HL-60 (cell line): Measurements from ENCODE around the gene DCAF15.

Experiments used
- DNase-seq, 2 experiments: peaks; one replicate each; pipeline ENCODE4 v3.0.0-alpha.2; 2010 to 2020; ENCODE audit warnings: low read depth in 1 of 2, low spot score in 1 of 2
- H3K27ac ChIP-seq: fragments of 250-450 bp; sonication (Bioruptor Pico); replicated peaks from 2 replicates; pipeline ENCODE4 v1.5.1; 2020; ENCODE audit warnings: mild to moderate bottlenecking, moderate library complexity
- H3K27me3 ChIP-seq: fragments of 250-450 bp; sonication (Bioruptor Pico); 2 replicates; pipeline ENCODE4 v1.5.1; 2021; ENCODE audit warnings: mild to moderate bottlenecking, moderate library complexity; ENCODE audit not compliant: insufficient read depth, poor library complexity, severe bottlenecking
- H3K4me3 ChIP-seq: replicated peaks from 2 replicates; pipeline ENCODE4 v1.5.1; 2011; ENCODE audit warnings: mild to moderate bottlenecking, control low read depth, low read length; ENCODE audit not compliant: insufficient read depth
- GABPA ChIP-seq: IDR thresholded peaks from 2 replicates; pipeline ENCODE4 v1.6.1; 2012; ENCODE audit warnings: low read depth
- POLR2AphosphoS5 ChIP-seq: IDR thresholded peaks from 2 replicates; pipeline ENCODE4 v1.6.1; 2012; ENCODE audit warnings: low read depth
- REST ChIP-seq: IDR thresholded peaks from 2 replicates; pipeline ENCODE4 v1.6.1; 2012; ENCODE audit warnings: low read depth; ENCODE audit not compliant: insufficient replicate concordance

The DCAF15 gene

GRCh38 chr19:14005349-14006084 is 53.2 kb downstream of the DCAF15 start:
- TF ChIP-seq POLR2AphosphoS5 (0 out of 2 replicates have a peak, but pooled peaks have one; percentile 6), GABPA (no peak)
- H3K27ac ChIP-seq: peak overlapping the region; percentile 96
- DNase-seq: peak; percentile 87 to 90
- peak overlapping the region; percentile 68 for H3K4me3 ChIP-seq
- no peaks in the 10 kb centered on the region for H3K27me3 ChIP-seq

- no peak for TF ChIP-seq POLR2AphosphoS5
- peak; percentile 62 for TF ChIP-seq GABPA
- Histone ChIP-seq H3K27ac (peak within 1 kb of the TSS; percentile 96), H3K27me3 (no peaks in the 10 kb centered on the region), H3K4me3 (peak within 1 kb of the TSS; percentile 71)
- peak; percentile 98 to 99 for DNase-seq
These were observed 53.9 kb downstream of the DCAF15 start, which contains the start of gene RFX1 for GRCh38 chr19:14006085-14006765. RFX1 (minus strand) TSS chr19:14006320; CDS start chr19:13993843, 12,477 bp downstream.

- Histone ChIP-seq H3K4me3 (peak overlapping the region; percentile 71), H3K27me3 (no peaks in the 10 kb centered on the region), H3K27ac (peak overlapping the region; percentile 96)
- DNase-seq: peak in 1 of 2 experiments; percentile 85
- TF ChIP-seq POLR2AphosphoS5: peak; percentile 89
- TF ChIP-seq GABPA: no peak
- peak; percentile 22 for TF ChIP-seq REST
These were observed 54.7 kb downstream of the DCAF15 start for GRCh38 chr19:14006766-14007562.
